SJCRH30 (cell line): ENCODE data around the gene MAP3K14. TPM values are rescaled to one million over a fixed set of nuclear protein-coding genes. Genes with fewer than 3 reads are reported as not detected.
"Not testable (repeated sequence)": the region's sequence is repeated elsewhere in the genome, so short reads cannot be mapped to it uniquely, and the experiment has no call there.

Experiments
- DNase-seq, 2 experiments: peaks; one replicate each; pipeline ENCODE4 v3.0.0-alpha.2; 2015 to 2020
- H3K27ac ChIP-seq: fragments of 250-450 bp; sonication (Bioruptor Pico); 2 replicates; pipeline ENCODE4 v1.5.1; 2020; ENCODE audit warnings: mild to moderate bottlenecking, moderate library complexity
- H3K27me3 ChIP-seq: fragments of 250-450 bp; sonication (Bioruptor Pico); 2 replicates; pipeline ENCODE4 v1.5.1; 2020; ENCODE audit warnings: mild to moderate bottlenecking, moderate library complexity
- H3K36me3 ChIP-seq: fragments of 250-450 bp; sonication (Bioruptor Pico); 2 replicates; pipeline ENCODE4 v1.5.1; 2020; ENCODE audit warnings: mild to moderate bottlenecking, moderate library complexity
- H3K4me1 ChIP-seq: fragments of 250-450 bp; sonication (Bioruptor Pico); 2 replicates; pipeline ENCODE4 v1.5.1; 2020; ENCODE audit warnings: mild to moderate bottlenecking, moderate library complexity
- H3K4me3 ChIP-seq: fragments of 250-450 bp; sonication (Bioruptor Pico); 2 replicates; pipeline ENCODE4 v1.5.1; 2020; ENCODE audit warnings: mild to moderate bottlenecking, moderate library complexity
- H3K9me3 ChIP-seq: fragments of 250-450 bp; sonication (Bioruptor Pico); replicated peaks from 2 replicates; pipeline ENCODE4 v1.5.1; 2020; ENCODE audit warnings: mild to moderate bottlenecking, moderate library complexity
- total RNA-seq: library from RNA; depleted of rRNA; stranded (reverse); fragments of >200 nt; shearing (Covaris generic); gene quantifications from 2 replicates; pipeline ENCODE4 v1.2.3, GENCODE V29; 2014

MAP3K14 gene
- total RNA-seq, 1 experiment from 2014 or later = 4.7 TPM

- no peak for DNase-seq
- no peak overlapping the region for H3K27ac ChIP-seq
Observed at GRCh38 chr17:45302649-45303173, 14.1 kb downstream of the MAP3K14 start.

GRCh38 chr17:45302220-45302619 is 14.6 kb downstream of the MAP3K14 start:
- H3K27ac ChIP-seq, H3K27me3 ChIP-seq, DNase-seq, H3K9me3 ChIP-seq, H3K36me3 ChIP-seq, H3K4me3 ChIP-seq: not testable (repeated sequence)
- H3K4me1 ChIP-seq = peaks cover 15% of the 10 kb centered on the region

More at GRCh38 chr17:45302649-45303173, 14.1 kb downstream of the MAP3K14 start:
- H3K27me3 ChIP-seq = no peaks in the 10 kb centered on the region
- H3K9me3 ChIP-seq = no peaks in the 10 kb centered on the region
- peaks cover 15% of the 10 kb centered on the region for H3K4me1 ChIP-seq
- no peaks in the 10 kb centered on the region for H3K36me3 ChIP-seq
- H3K4me3 ChIP-seq = no peak overlapping the region

GRCh38 chr17:45301674-45302073 is 15.1 kb downstream of the MAP3K14 start:
- Histone ChIP-seq H3K4me3 (no peak overlapping the region), H3K9me3 (no peaks in the 10 kb centered on the region), H3K4me1 (peaks cover 15% of the 10 kb centered on the region), H3K27ac (no peak overlapping the region), H3K36me3 (no peaks in the 10 kb centered on the region), H3K27me3 (no peaks in the 10 kb centered on the region)
- no peak for DNase-seq

- 0 out of 2 replicates have a peak, but pooled peaks cover 3% of the 10 kb centered on the region for H3K4me1 ChIP-seq
- no peaks in the 10 kb centered on the region for H3K36me3 ChIP-seq
- no peak overlapping the region for H3K27ac ChIP-seq
- H3K4me3 ChIP-seq = no peak overlapping the region
- no peak for DNase-seq
- H3K9me3 ChIP-seq = no peaks in the 10 kb centered on the region
- H3K27me3 ChIP-seq = no peaks in the 10 kb centered on the region
Observed at GRCh38 chr17:45300060-45300751, 16.6 kb downstream of the MAP3K14 start.

- Histone ChIP-seq H3K4me3 (no peak overlapping the region), H3K27ac (no peak overlapping the region), H3K36me3 (no peaks in the 10 kb centered on the region), H3K27me3 (no peaks in the 10 kb centered on the region), H3K9me3 (no peaks in the 10 kb centered on the region), H3K4me1 (peaks cover 6% of the 10 kb centered on the region)
- no peak for DNase-seq
Observed at GRCh38 chr17:45299361-45299760, 17.5 kb downstream of the MAP3K14 start.

GRCh38 chr17:45298546-45299285 is 18.1 kb downstream of the MAP3K14 start:
- Histone ChIP-seq H3K36me3 (no peaks in the 10 kb centered on the region), H3K27me3 (no peaks in the 10 kb centered on the region), H3K9me3 (no peaks in the 10 kb centered on the region), H3K4me3 (no peak overlapping the region), H3K4me1 (peaks cover 12% of the 10 kb centered on the region), H3K27ac (no peak overlapping the region)
- no peak for DNase-seq

GRCh38 chr17:45296833-45297124 is 20.0 kb downstream of the MAP3K14 start:
- Histone ChIP-seq H3K9me3 (no peaks in the 10 kb centered on the region), H3K4me3 (no peak overlapping the region), H3K27me3 (no peaks in the 10 kb centered on the region), H3K36me3 (no peaks in the 10 kb centered on the region), H3K4me1 (peaks cover 26% of the 10 kb centered on the region), H3K27ac (no peak overlapping the region)
- no peak for DNase-seq

- Histone ChIP-seq H3K9me3 (no peaks in the 10 kb centered on the region), H3K4me1 (peaks cover 26% of the 10 kb centered on the region), H3K27me3 (no peaks in the 10 kb centered on the region), H3K27ac (no peak overlapping the region), H3K36me3 (no peaks in the 10 kb centered on the region), H3K4me3 (no peak overlapping the region)
- no peak for DNase-seq
Observed at GRCh38 chr17:45296003-45296832, 20.6 kb downstream of the MAP3K14 start.

- Histone ChIP-seq H3K36me3 (no peaks in the 10 kb centered on the region), H3K27me3 (no peaks in the 10 kb centered on the region), H3K27ac (no peak overlapping the region), H3K4me3 (no peak overlapping the region), H3K9me3 (no peaks in the 10 kb centered on the region), H3K4me1 (peaks cover 30% of the 10 kb centered on the region)
- no peak for DNase-seq
Observed at GRCh38 chr17:45294506-45294905, 22.3 kb downstream of the MAP3K14 start.

- H3K4me3 ChIP-seq = no peak overlapping the region
- H3K4me1 ChIP-seq = peaks cover 35% of the 10 kb centered on the region
- H3K27ac ChIP-seq = peak overlapping the region; percentile 82
- no peaks in the 10 kb centered on the region for H3K27me3 ChIP-seq
- peak; percentile 91 for DNase-seq
- peaks cover 2% of the 10 kb centered on the region; the same call in 1 of the 2 replicates for H3K36me3 ChIP-seq
- no peaks in the 10 kb centered on the region for H3K9me3 ChIP-seq
Observed at GRCh38 chr17:45293413-45294211, 23.2 kb downstream of the MAP3K14 start.

- peak overlapping the region; percentile 82 for H3K27ac ChIP-seq
- H3K4me1 ChIP-seq = peaks cover 42% of the 10 kb centered on the region
- no peak for DNase-seq
- peaks cover 2% of the 10 kb centered on the region; the same call in 1 of the 2 replicates for H3K36me3 ChIP-seq
- H3K9me3 ChIP-seq = no peaks in the 10 kb centered on the region
- no peaks in the 10 kb centered on the region for H3K27me3 ChIP-seq
- no peak overlapping the region for H3K4me3 ChIP-seq
Observed at GRCh38 chr17:45292696-45293412, 24.0 kb downstream of the MAP3K14 start.

GRCh38 chr17:45291171-45291805 is 25.5 kb downstream of the MAP3K14 start:
- DNase-seq = no peak
- no peak overlapping the region for H3K4me3 ChIP-seq
- no peaks in the 10 kb centered on the region for H3K27me3 ChIP-seq
- no peaks in the 10 kb centered on the region for H3K9me3 ChIP-seq
- H3K27ac ChIP-seq = no peak overlapping the region
- peaks cover 48% of the 10 kb centered on the region for H3K4me1 ChIP-seq
- H3K36me3 ChIP-seq = peaks cover 2% of the 10 kb centered on the region; the same call in 1 of the 2 replicates

- H3K36me3 ChIP-seq = peaks cover 2% of the 10 kb centered on the region; the same call in 1 of the 2 replicates
- no peaks in the 10 kb centered on the region for H3K27me3 ChIP-seq
- no peak for DNase-seq
- H3K4me3 ChIP-seq = no peak overlapping the region
- H3K4me1 ChIP-seq = peaks cover 48% of the 10 kb centered on the region
- no peaks in the 10 kb centered on the region for H3K9me3 ChIP-seq
- no peak overlapping the region for H3K27ac ChIP-seq
Observed at GRCh38 chr17:45290269-45290765, 26.5 kb downstream of the MAP3K14 start.
